GM12878 (cell line): ENCODE results near the gene JADE2.

Experiments used
- CREB1 ChIP-seq: IDR thresholded peaks from 2 replicates; pipeline ENCODE4 v1.6.1; 2012; ENCODE audit warnings: low read depth, mild to moderate bottlenecking, inconsistent platforms
- CTCF ChIP-seq, 3 experiments: IDR thresholded peaks in 2 of 3; conservative IDR thresholded peaks in 1 of 3; 2 replicates each; pipeline ENCODE4 v1.5.1; 2011; ENCODE audit warnings: low read depth in 3 of 3, low read length in 3 of 3, mild to moderate bottlenecking in 3 of 3, control low read depth in 2 of 3, moderate library complexity in 2 of 3, inconsistent platforms in 1 of 3, mixed read lengths in 1 of 3; ENCODE audit not compliant: control insufficient read depth in 2 of 3, insufficient read depth in 1 of 3; ENCODE audit errors: extremely low read depth in 1 of 3
- EED ChIP-seq: sonication (generic); IDR thresholded peaks from 2 replicates; pipeline ENCODE4 v1.6.1; 2016; ENCODE audit warnings: antibody characterized with exemption, low read depth
- ETV6 ChIP-seq, 2 experiments: fragments of 450-650 bp in 1 of 2; IDR thresholded peaks in 1 of 2; conservative IDR thresholded peaks in 1 of 2; 2 replicates each; pipeline ENCODE4 v1.6.1; 2014; ENCODE audit warnings: antibody characterized with exemption in 1 of 2, borderline replicate concordance in 1 of 2, low read depth in 1 of 2, mild to moderate bottlenecking in 1 of 2, moderate library complexity in 1 of 2
- FOXM1 ChIP-seq: IDR thresholded peaks from 2 replicates; pipeline ENCODE4 v1.6.1; 2012; ENCODE audit warnings: low read depth, mild to moderate bottlenecking, inconsistent platforms, low read length, moderate library complexity
- JUND ChIP-seq: IDR thresholded peaks from 2 replicates; pipeline ENCODE4 v1.6.1; 2012; ENCODE audit warnings: low read depth, mild to moderate bottlenecking, low read length, improper control_type of control experiment, moderate library complexity
- PAX8 ChIP-seq: fragments of 450-650 bp; IDR thresholded peaks from 2 replicates; pipeline ENCODE4 v1.6.1; 2017; ENCODE audit warnings: mild to moderate bottlenecking, moderate library complexity
- RAD21 ChIP-seq: IDR thresholded peaks from 2 replicates; pipeline ENCODE4 v1.6.1; 2011; ENCODE audit warnings: mild to moderate bottlenecking, low read depth, low read length, moderate library complexity; ENCODE audit not compliant: insufficient read depth
- RELA ChIP-seq: fragments of 450-650 bp; IDR thresholded peaks from 2 replicates; pipeline ENCODE4 v1.8.0; 2014; ENCODE audit warnings: borderline replicate concordance; ENCODE audit not compliant: partially characterized antibody
- SPI1 ChIP-seq: IDR thresholded peaks from 2 replicates; pipeline ENCODE4 v1.6.1; 2011; ENCODE audit warnings: low read depth, mild to moderate bottlenecking, low read length, moderate library complexity, borderline replicate concordance; ENCODE audit not compliant: insufficient read depth
- ZBTB40 ChIP-seq: fragments of 450-650 bp; IDR thresholded peaks from 2 replicates; pipeline ENCODE4 v1.6.1; 2016; ENCODE audit warnings: mild to moderate bottlenecking, moderate library complexity, borderline replicate concordance

GRCh38 chr5:134555223-134555889, 29.9 kb downstream of the JADE2 start:
- TF ChIP-seq CTCF (IDR thresholded peaks at IDR 0.05 in 2 of 3, conservative IDR thresholded peaks at IDR 0.05 in 1 of 3; ENCODE audit: control insufficient read depth in 2 of 3, extremely low read depth in 1 of 3, insufficient read depth in 1 of 3, low read depth in 3 of 3, low read length in 3 of 3) = no peak
- no peak for TF ChIP-seq RELA
- TF ChIP-seq CREB1 = no peak
- no peak for TF ChIP-seq EED
- no peak for TF ChIP-seq JUND
- no peak for TF ChIP-seq FOXM1
- TF ChIP-seq RAD21 = no peak
- no peak for TF ChIP-seq ETV6 (conservative IDR thresholded peaks at IDR 0.05 in 1 of 2, IDR thresholded peaks at IDR 0.05 in 1 of 2; ENCODE audit: borderline replicate concordance in 1 of 2, low read depth in 1 of 2)
- TF ChIP-seq ZBTB40 = no peak
- TF ChIP-seq PAX8 = no peak
- TF ChIP-seq SPI1 = no peak
